HepG2 (cell line): ENCODE measurements around the gene SFRP4. TPM values are rescaled to one million over a fixed set of nuclear protein-coding genes. Genes with fewer than 3 reads are reported as not detected.

Experiments
- ATAC-seq: fragments of 200-7000 bp; cut with Tn5 transposase; 3 replicates; pipeline ENCODE4 v1.9.1; 2020; ENCODE audit warnings: mild to moderate bottlenecking, moderate library complexity
- BruUV-seq: library from RNA; stranded (reverse); fragments of 400-500 nt; replicated peaks from 2 replicates; lab custom pipeline; 2021; lab: Mats Ljungman, UMichigan
- CTCF ChIA-PET: fragments of 300-600 bp; formaldehyde crosslinking; extraction: SDS; loops from one replicate; lab custom pipeline; 2021; ENCODE audit warnings: low total read pairs, inconsistent platforms, low intra/inter-chr PET ratio; lab: Yijun Ruan, JAX
- POLR2A ChIA-PET: fragments of 350-600 bp; sonication (Branson Sonifier 250); formaldehyde crosslinking; loops from one replicate; lab custom pipeline; 2020; ENCODE audit warnings: antibody characterized with exemption, inconsistent platforms; lab: Yijun Ruan, JAX
- DNase-seq: peaks from one replicate; pipeline ENCODE4 v3.0.0-alpha.2; 2015; ENCODE audit warnings: low spot score
- FAIRE-seq: peaks from 3 replicates; lab custom pipeline; 2011; peaks lifted over from hg19 to GRCh38; lab: Jason Lieb, UNC
- H2AFZ ChIP-seq: one replicate; pipeline ENCODE4 v1.6.1; 2011; ENCODE audit warnings: low read length, inconsistent platforms
- H3K27ac ChIP-seq: fragments of 300-600 bp; 3 replicates; pipeline ENCODE4 v1.8.0; 2011; ENCODE audit warnings: mixed run types, mild to moderate bottlenecking, mixed read lengths, low read length, inconsistent platforms; ENCODE audit not compliant: insufficient read depth; ENCODE audit errors: extremely low read length
- H3K27me3 ChIP-seq, 2 experiments: fragments of 200-600 bp in 1 of 2; 2 replicates in 1 of 2; 3 replicates in 1 of 2; pipeline versions ENCODE4 v1.6.0 to v1.8.0; 2011; ENCODE audit warnings: low read length in 2 of 2, mild to moderate bottlenecking in 2 of 2, moderate library complexity in 2 of 2, inconsistent platforms in 1 of 2; ENCODE audit not compliant: insufficient read depth in 2 of 2, control insufficient read depth in 1 of 2
- H3K36me3 ChIP-seq, 2 experiments: fragments of 200-600 bp in 1 of 2; replicated peaks in 1 of 2; 2 replicates in 1 of 2; 3 replicates in 1 of 2; pipeline versions ENCODE4 v1.5.1 to v1.8.0; 2011; ENCODE audit warnings: low read length in 2 of 2, inconsistent platforms in 1 of 2; ENCODE audit not compliant: insufficient read depth in 2 of 2, control insufficient read depth in 1 of 2
- H3K4me1 ChIP-seq: 2 replicates; pipeline ENCODE4 v1.5.1; 2012; ENCODE audit warnings: low read length, inconsistent platforms; ENCODE audit not compliant: insufficient read depth
- H3K4me2 ChIP-seq: 2 replicates; pipeline ENCODE4 v1.6.0; 2011; ENCODE audit warnings: low read depth, low read length, inconsistent platforms
- H3K4me3 ChIP-seq, 3 experiments: fragments of 200-600 bp in 1 of 3; sonication (generic), shearing (Covaris generic) in 1 of 3; replicated peaks in 1 of 3; 2 replicates each; pipeline ENCODE4 v1.5.1; 2011 to 2016; ENCODE audit warnings: low read length in 3 of 3, inconsistent platforms in 2 of 3, low read depth in 2 of 3, mild to moderate bottlenecking in 2 of 3, control low read depth in 1 of 3, mixed read lengths in 1 of 3; ENCODE audit not compliant: insufficient read depth in 1 of 3
- H3K79me2 ChIP-seq: one replicate; pipeline ENCODE4 v1.6.1; 2011; ENCODE audit warnings: low read length, inconsistent platforms; ENCODE audit not compliant: insufficient read depth
- H3K9ac ChIP-seq: 2 replicates; pipeline ENCODE4 v1.6.0; 2011; ENCODE audit warnings: mild to moderate bottlenecking, low read depth, low read length, inconsistent platforms; ENCODE audit not compliant: insufficient read depth
- H3K9me3 ChIP-seq: 2 replicates; pipeline ENCODE4 v1.5.1; 2012; ENCODE audit warnings: mild to moderate bottlenecking, low read length
- H4K20me1 ChIP-seq: 2 replicates; pipeline ENCODE4 v1.6.0; 2011; ENCODE audit warnings: inconsistent platforms, mild to moderate bottlenecking, low read length, moderate library complexity; ENCODE audit not compliant: insufficient read depth
- ARID2 ChIP-seq: sonication (generic); formaldehyde crosslinking; IDR thresholded peaks from 2 replicates; pipeline ENCODE4 v1.8.1; 2022; ENCODE audit warnings: mild to moderate bottlenecking, missing genetic modification reagents, borderline replicate concordance
- CAMTA2 ChIP-seq: sonication (generic); formaldehyde crosslinking; IDR thresholded peaks from 2 replicates; pipeline ENCODE4 v1.4.0; 2020; ENCODE audit warnings: mild to moderate bottlenecking, missing genetic modification reagents, borderline replicate concordance
- DNMT3B ChIP-seq: conservative IDR thresholded peaks from 2 replicates; pipeline ENCODE4 v1.6.1; 2016; ENCODE audit warnings: missing biosample characterization, control low read depth
- ERF ChIP-seq: IDR thresholded peaks from 2 replicates; pipeline ENCODE4 v1.6.1; 2018; ENCODE audit warnings: missing biosample characterization, missing genetic modification reagents
- LBX2 ChIP-seq: sonication (generic); formaldehyde crosslinking; IDR thresholded peaks from 2 replicates; pipeline ENCODE4 v1.5.0; 2020; ENCODE audit warnings: missing genetic modification reagents, mild to moderate bottlenecking, borderline replicate concordance
- MTF2 ChIP-seq: sonication (generic); formaldehyde crosslinking; IDR thresholded peaks from 2 replicates; pipeline ENCODE4 v1.5.0; 2020; ENCODE audit warnings: missing genetic modification reagents, borderline replicate concordance
- NFYC ChIP-seq: IDR thresholded peaks from 2 replicates; pipeline ENCODE4 v1.6.1; 2016; ENCODE audit warnings: missing genetic modification reagents, missing compliant biosample characterization
- RBFOX2 ChIP-seq: fragments of 200-400 bp; formaldehyde crosslinking; IDR thresholded peaks from 2 replicates; pipeline ENCODE4 v1.6.1; 2017; ENCODE audit warnings: low read depth, mild to moderate bottlenecking, low read length
- REL ChIP-seq: sonication (generic); formaldehyde crosslinking; conservative IDR thresholded peaks from 2 replicates; pipeline ENCODE4 v1.8.0; 2022; ENCODE audit warnings: mild to moderate bottlenecking, missing genetic modification reagents, moderate library complexity
- RFX1 ChIP-seq: fragments of 450-650 bp; IDR thresholded peaks from 2 replicates; pipeline ENCODE4 v1.6.1; 2017
- ZFP41 ChIP-seq: sonication (generic); formaldehyde crosslinking; IDR thresholded peaks from 2 replicates; pipeline ENCODE4 v1.4.0; 2020; ENCODE audit warnings: mild to moderate bottlenecking, missing genetic modification reagents, borderline replicate concordance
- WGBS: methylation state at CpG from one replicate; pipeline ENCODE4 v1.1.6; 2017; ENCODE audit warnings: low lambda C conversion rate; 5-methylcytosine and 5-hydroxymethylcytosine counted together
- in situ Hi-C: cut with HindIII; loops from 2 replicates; pipeline ENCODE4 v1.10.0; 2017; ENCODE audit warnings: low pct_unique_long_range_greater_than_20kb; ENCODE audit not compliant: extremely low pct_ligation_motif_present
- intact Hi-C: fragments of 100-400 bp; cut with micrococcal nuclease; formaldehyde crosslinking; loops from one replicate; pipeline ENCODE4 v1.10.0; 2022; ENCODE audit not compliant: unreplicated experiment
- polyA plus RNA-seq, 8 experiments: library from polyadenylated mRNA; depleted of rRNA in 3 of 8; stranded (reverse) in 7 of 8; unstranded in 1 of 8; fragments of >200 nt; fragmentation: Illumina TruSeq in 4 of 8; extraction: Trizol in 4 of 8; gene quantifications; 2 replicates each; pipeline versions ENCODE4 v1.2.1 to v1.2.3, GENCODE V29; 2011 to 2016; ENCODE audit warnings: low read depth in 4 of 8, missing spikeins in 1 of 8, mixed read lengths in 1 of 8; ENCODE audit not compliant: insufficient read depth in 1 of 8
- total RNA-seq, 5 experiments: library from RNA; depleted of rRNA; stranded (reverse); fragments of >200 nt; fragmentation: Illumina TruSeq; extraction: Trizol; gene quantifications; 2 replicates each; pipeline ENCODE4 v1.2.3, GENCODE V29; 2016; ENCODE audit warnings: low read depth in 1 of 5
- TF ChIP-seq, protein P1 (sequence below): sonication (generic); formaldehyde crosslinking; conservative IDR thresholded peaks from 2 replicates; pipeline ENCODE4 v1.5.0; 2020; ENCODE audit warnings: missing genetic modification reagents
- TF ChIP-seq, protein P2 (sequence below): sonication (generic); formaldehyde crosslinking; IDR thresholded peaks from 2 replicates; pipeline ENCODE4 v1.8.1; 2023; ENCODE audit warnings: mild to moderate bottlenecking, inconsistent platforms, moderate library complexity, missing genetic modification reagents, borderline replicate concordance

SFRP4 gene
- total and polyA plus RNA-seq, 2 of the 13 experiments (the other 11 are each of a cell fraction or from before 2014, with no cell fraction given): 0.96 to 1.8 TPM

DNA sequence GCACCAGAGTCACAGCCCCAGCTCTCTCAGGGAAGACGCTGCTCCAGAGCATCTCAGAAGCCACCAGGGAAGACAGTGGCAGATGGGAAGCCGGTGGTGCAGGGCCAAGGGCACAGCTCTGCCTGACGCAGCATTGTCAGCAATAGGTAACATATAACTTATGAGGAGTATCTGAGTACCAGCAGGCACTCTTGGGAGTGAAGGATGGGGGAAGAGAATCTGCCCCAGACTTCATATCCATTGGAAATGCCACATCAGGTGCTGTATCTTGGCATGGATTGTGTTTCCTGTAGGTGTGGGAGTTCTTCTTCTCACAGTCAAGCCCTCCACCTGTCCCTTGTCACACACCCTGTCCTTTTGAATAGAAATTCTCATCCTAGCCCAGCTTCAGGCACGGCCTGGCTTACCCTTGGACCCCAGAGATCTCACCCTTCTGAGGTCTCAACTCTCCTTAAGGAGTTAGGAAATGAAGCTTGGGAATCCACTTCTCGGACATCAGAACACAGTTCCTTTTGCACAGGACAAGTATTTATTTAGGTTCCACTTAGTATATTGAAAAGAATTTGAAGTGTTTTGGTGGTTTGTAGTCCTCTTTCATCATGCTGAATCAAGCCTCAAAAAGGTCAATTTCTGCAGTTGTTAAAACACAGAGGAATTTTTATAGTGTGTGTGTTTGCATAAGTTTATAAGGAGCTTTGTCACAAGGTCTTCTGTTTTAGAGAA lies 13.8 kb upstream of the SFRP4 start:
- ChIA-PET POLR2A (interaction anchor here (2.0 to 3.4 kb wide), 2 partner anchors 10 to 14 kb away, joined by 8 to 14 read pairs; partner anchors contain the start of genes EPDR1 and SFRP4), CTCF (no interaction called here)
- Histone ChIP-seq H3K9ac (no peak overlapping the region), H3K4me3 (no peak overlapping the region), H4K20me1 (no peaks in the 10 kb centered on the region), H3K4me1 (peaks cover 29% of the 10 kb centered on the region), H3K4me2 (no peak overlapping the region), H3K27me3 (no peaks in the 10 kb centered on the region), H3K27ac (no peak overlapping the region), H3K79me2 (peaks cover 51% of the 10 kb centered on the region), H3K36me3 (peaks cover under 1 to 2% of the 10 kb centered on the region in 2 experiments; a peak in 4 of 5 replicates), H2AFZ (no peak overlapping the region), H3K9me3 (peaks cover 8% of the 10 kb centered on the region)
- BruUV-seq: no TSS peak
- WGBS: 97% methylated on average over 5 of the region's 5 CpGs
- in situ Hi-C loops (no loop called here), intact Hi-C loops (no loop called here)
- DNase-seq: no peak
- TF ChIP-seq, protein P1, sequence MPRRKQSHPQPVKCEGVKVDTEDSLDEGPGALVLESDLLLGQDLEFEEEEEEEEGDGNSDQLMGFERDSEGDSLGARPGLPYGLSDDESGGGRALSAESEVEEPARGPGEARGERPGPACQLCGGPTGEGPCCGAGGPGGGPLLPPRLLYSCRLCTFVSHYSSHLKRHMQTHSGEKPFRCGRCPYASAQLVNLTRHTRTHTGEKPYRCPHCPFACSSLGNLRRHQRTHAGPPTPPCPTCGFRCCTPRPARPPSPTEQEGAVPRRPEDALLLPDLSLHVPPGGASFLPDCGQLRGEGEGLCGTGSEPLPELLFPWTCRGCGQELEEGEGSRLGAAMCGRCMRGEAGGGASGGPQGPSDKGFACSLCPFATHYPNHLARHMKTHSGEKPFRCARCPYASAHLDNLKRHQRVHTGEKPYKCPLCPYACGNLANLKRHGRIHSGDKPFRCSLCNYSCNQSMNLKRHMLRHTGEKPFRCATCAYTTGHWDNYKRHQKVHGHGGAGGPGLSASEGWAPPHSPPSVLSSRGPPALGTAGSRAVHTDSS: no peak
- TF ChIP-seq CAMTA2 (CRISPR knock-in tag): no peak
- TF ChIP-seq ERF (CRISPR knock-in tag): no peak
- TF ChIP-seq ARID2 (CRISPR knock-in tag): no peak
- TF ChIP-seq REL: no peak
- no peak for TF ChIP-seq DNMT3B (CRISPR knock-in tag)
- no peak for TF ChIP-seq NFYC
- TF ChIP-seq RFX1: no peak
- no peak for TF ChIP-seq ZFP41
- TF ChIP-seq, protein P2, sequence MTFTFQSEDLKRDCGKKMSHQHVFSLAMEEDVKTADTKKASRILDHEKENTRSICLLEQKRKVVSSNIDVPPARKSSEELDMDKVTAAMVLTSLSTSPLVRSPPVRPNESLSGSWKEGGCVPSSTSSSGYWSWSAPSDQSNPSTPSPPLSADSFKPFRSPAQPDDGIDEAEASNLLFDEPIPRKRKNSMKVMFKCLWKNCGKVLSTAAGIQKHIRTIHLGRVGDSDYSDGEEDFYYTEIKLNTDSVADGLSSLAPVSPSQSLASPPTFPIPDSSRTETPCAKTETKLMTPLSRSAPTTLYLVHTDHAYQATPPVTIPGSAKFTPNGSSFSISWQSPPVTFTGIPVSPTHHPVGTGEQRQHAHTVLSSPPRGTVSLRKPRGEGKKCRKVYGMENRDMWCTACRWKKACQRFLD: no peak
- TF ChIP-seq LBX2 (CRISPR knock-in tag): no peak
- TF ChIP-seq RBFOX2: no peak
- no peak for TF ChIP-seq MTF2 (CRISPR knock-in tag)
- FAIRE-seq: no peak
- ATAC-seq: no peak
